H9 (cell line): Measurements from ENCODE around the gene TCIRG1. TPM values are rescaled to one million over a fixed set of nuclear protein-coding genes. Genes with fewer than 3 reads are reported as not detected.

ENCODE experiments used
- DNase-seq: peaks from one replicate; pipeline ENCODE4 v3.0.0-alpha.2; 2017
- H2AFZ ChIP-seq: one replicate; pipeline ENCODE4 v1.6.1; 2013; ENCODE audit warnings: mild to moderate bottlenecking, low read length, control low read depth, moderate library complexity
- H2AK5ac ChIP-seq: 2 replicates; pipeline ENCODE4 v1.6.1; 2013; ENCODE audit warnings: low read length, control low read depth, mixed read lengths; ENCODE audit not compliant: insufficient read length
- H2BK120ac ChIP-seq: one replicate; pipeline ENCODE4 v1.6.1; 2013; ENCODE audit warnings: low read depth, mild to moderate bottlenecking, low read length, control low read depth, inconsistent platforms; ENCODE audit not compliant: poor library complexity, severe bottlenecking
- H2BK12ac ChIP-seq: 2 replicates; pipeline ENCODE4 v1.6.1; 2013; ENCODE audit warnings: low read length, control low read depth, mixed read lengths, low read depth; ENCODE audit not compliant: insufficient read length
- H2BK15ac ChIP-seq: 2 replicates; pipeline ENCODE4 v1.6.1; 2013; ENCODE audit warnings: low read depth, low read length, control low read depth
- H2BK20ac ChIP-seq: one replicate; pipeline ENCODE4 v1.6.1; 2013; ENCODE audit warnings: low read depth, mild to moderate bottlenecking, low read length, control low read depth, inconsistent platforms; ENCODE audit not compliant: poor library complexity, severe bottlenecking
- H2BK5ac ChIP-seq: 2 replicates; pipeline ENCODE4 v1.6.1; 2013; ENCODE audit warnings: low read length, control low read depth, mixed read lengths; ENCODE audit not compliant: insufficient read length
- H3K14ac ChIP-seq: 2 replicates; pipeline ENCODE4 v1.6.1; 2013; ENCODE audit warnings: low read length, control low read depth; ENCODE audit not compliant: insufficient read depth
- H3K18ac ChIP-seq: 2 replicates; pipeline ENCODE4 v1.6.1; 2013; ENCODE audit warnings: low read depth, mild to moderate bottlenecking, mixed read lengths, low read length, control low read depth; ENCODE audit not compliant: insufficient read length
- H3K23ac ChIP-seq: 2 replicates; pipeline ENCODE4 v1.6.1; 2013; ENCODE audit warnings: low read length, control low read depth, mixed read lengths, low read depth; ENCODE audit not compliant: insufficient read length
- H3K23me2 ChIP-seq: 2 replicates; pipeline ENCODE4 v1.6.1; 2013; ENCODE audit warnings: low read depth, mild to moderate bottlenecking, mixed read lengths, low read length, control low read depth; ENCODE audit not compliant: insufficient read length, poor library complexity, severe bottlenecking
- H3K27ac ChIP-seq: 2 replicates; pipeline ENCODE4 v1.5.1; 2013; ENCODE audit warnings: low read length, control low read depth, mixed read lengths, low read depth; ENCODE audit not compliant: insufficient read length
- H3K27me3 ChIP-seq: 2 replicates; pipeline ENCODE4 v1.6.1; 2013; ENCODE audit warnings: low read length, control low read depth, inconsistent platforms; ENCODE audit not compliant: insufficient read depth
- H3K4ac ChIP-seq: 2 replicates; pipeline ENCODE4 v1.6.1; 2013; ENCODE audit warnings: low read depth, mild to moderate bottlenecking, control low read depth, inconsistent platforms, low read length, moderate library complexity
- H3K4me1 ChIP-seq: 2 replicates; pipeline ENCODE4 v1.6.1; 2013; ENCODE audit warnings: low read length, control low read depth, inconsistent platforms; ENCODE audit not compliant: insufficient read depth
- H3K4me2 ChIP-seq: 2 replicates; pipeline ENCODE4 v1.6.1; 2013; ENCODE audit warnings: low read length, control low read depth, mixed read lengths; ENCODE audit not compliant: insufficient read length, insufficient read depth
- H3K56ac ChIP-seq: 2 replicates; pipeline ENCODE4 v1.6.1; 2013; ENCODE audit warnings: low read depth, mild to moderate bottlenecking, mixed read lengths, low read length, control low read depth; ENCODE audit not compliant: insufficient read length
- H3K79me1 ChIP-seq: 2 replicates; pipeline ENCODE4 v1.6.1; 2013; ENCODE audit warnings: low read depth, mild to moderate bottlenecking, moderate library complexity, low read length, control low read depth, inconsistent platforms; ENCODE audit not compliant: insufficient read depth, poor library complexity, severe bottlenecking
- H3K79me2 ChIP-seq: 2 replicates; pipeline ENCODE4 v1.6.1; 2013; ENCODE audit warnings: low read length, control low read depth, inconsistent platforms; ENCODE audit not compliant: insufficient read depth
- H3K9ac ChIP-seq: 2 replicates; pipeline ENCODE4 v1.6.1; 2013; ENCODE audit warnings: low read length, control low read depth, mixed read lengths; ENCODE audit not compliant: insufficient read length; ENCODE audit errors: extremely low read depth
- H3K9me3 ChIP-seq: one replicate; pipeline ENCODE4 v1.6.1; 2013; ENCODE audit warnings: low read depth, low read length, inconsistent platforms; ENCODE audit not compliant: control insufficient read depth
- H3T11ph ChIP-seq: one replicate; pipeline ENCODE4 v1.6.1; 2013; ENCODE audit warnings: mild to moderate bottlenecking, low read length, control low read depth, inconsistent platforms
- H4K20me1 ChIP-seq: one replicate; pipeline ENCODE4 v1.6.1; 2013; ENCODE audit not compliant: control insufficient read depth, insufficient read length, insufficient read depth
- H4K5ac ChIP-seq: 2 replicates; pipeline ENCODE4 v1.6.1; 2013; ENCODE audit warnings: low read depth, mild to moderate bottlenecking, mixed read lengths, low read length, control low read depth; ENCODE audit not compliant: insufficient read length
- H4K8ac ChIP-seq: replicated peaks from 2 replicates; pipeline ENCODE4 v1.6.1; 2013; ENCODE audit warnings: low read length, control low read depth, mixed read lengths, low read depth; ENCODE audit not compliant: insufficient read length
- H4K91ac ChIP-seq: 2 replicates; pipeline ENCODE4 v1.6.1; 2013; ENCODE audit warnings: low read depth, mild to moderate bottlenecking, moderate library complexity, mixed read lengths, low read length, control low read depth; ENCODE audit not compliant: insufficient read length
- H3K27ac Mint-ChIP-seq, 3 experiments: 2 replicates in 2 of 3; 3 replicates in 1 of 3; pipeline ENCODE4 v1.8.0; 2020 to 2021; ENCODE audit warnings: mixed read lengths in 3 of 3, mild to moderate bottlenecking in 1 of 3, moderate library complexity in 1 of 3
- H3K27me3 Mint-ChIP-seq: 2 replicates; pipeline ENCODE4 v1.8.0; 2021; ENCODE audit warnings: low read depth, mild to moderate bottlenecking, moderate library complexity, mixed read lengths
- H3K36me3 Mint-ChIP-seq, 3 experiments: 2 replicates in 2 of 3; 3 replicates in 1 of 3; pipeline ENCODE4 v1.8.0; 2020 to 2021; ENCODE audit warnings: low read depth in 3 of 3, mixed read lengths in 3 of 3; ENCODE audit not compliant: insufficient read depth in 1 of 3
- H3K4me1 Mint-ChIP-seq, 2 experiments: 2 replicates each; pipeline ENCODE4 v1.8.0; 2020; ENCODE audit warnings: mixed read lengths in 2 of 2
- H3K4me3 Mint-ChIP-seq, 2 experiments: 2 replicates in 1 of 2; 3 replicates in 1 of 2; pipeline ENCODE4 v1.8.0; 2020 to 2021; ENCODE audit warnings: mild to moderate bottlenecking in 2 of 2, mixed read lengths in 2 of 2, moderate library complexity in 1 of 2
- H3K9me3 Mint-ChIP-seq, 2 experiments: 2 replicates in 1 of 2; 3 replicates in 1 of 2; pipeline ENCODE4 v1.8.0; 2020; ENCODE audit warnings: mild to moderate bottlenecking in 2 of 2, mixed read lengths in 2 of 2, moderate library complexity in 1 of 2
- total RNA-seq: library from RNA; stranded (reverse); gene quantifications from 2 replicates; pipeline ENCODE4 v1.2.1, GENCODE V29; 2021
- TF ChIP-seq, protein P1 (sequence below): fragments of 200-600 bp; sonication (generic); conservative IDR thresholded peaks from 3 replicates; pipeline ENCODE4 v1.8.0; 2021; ENCODE audit warnings: antibody characterized with exemption, mild to moderate bottlenecking

TCIRG1 gene
- total RNA-seq, 1 experiment from 2014 or later, result 24.4 TPM

DNA sequence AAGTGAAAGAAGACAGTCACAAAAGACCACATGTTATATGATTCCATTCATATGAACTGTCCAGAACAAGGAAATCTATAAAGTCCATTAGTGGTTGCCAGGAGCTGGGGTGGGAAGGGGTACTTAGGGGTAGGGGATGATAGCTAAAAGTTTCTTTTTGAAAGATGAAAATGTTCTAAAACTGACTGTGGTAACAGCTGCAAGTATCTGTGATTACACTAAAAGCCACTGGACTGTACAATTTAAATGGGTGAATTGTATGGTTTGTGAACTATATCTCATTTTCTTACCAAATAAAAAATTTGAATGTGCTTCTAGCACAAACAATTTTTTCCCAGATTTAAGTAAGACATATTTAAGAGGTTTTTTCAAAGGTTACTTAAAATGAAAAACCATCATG lies 60.2 kb downstream of the TCIRG1 start:
- TF ChIP-seq, protein P1, sequence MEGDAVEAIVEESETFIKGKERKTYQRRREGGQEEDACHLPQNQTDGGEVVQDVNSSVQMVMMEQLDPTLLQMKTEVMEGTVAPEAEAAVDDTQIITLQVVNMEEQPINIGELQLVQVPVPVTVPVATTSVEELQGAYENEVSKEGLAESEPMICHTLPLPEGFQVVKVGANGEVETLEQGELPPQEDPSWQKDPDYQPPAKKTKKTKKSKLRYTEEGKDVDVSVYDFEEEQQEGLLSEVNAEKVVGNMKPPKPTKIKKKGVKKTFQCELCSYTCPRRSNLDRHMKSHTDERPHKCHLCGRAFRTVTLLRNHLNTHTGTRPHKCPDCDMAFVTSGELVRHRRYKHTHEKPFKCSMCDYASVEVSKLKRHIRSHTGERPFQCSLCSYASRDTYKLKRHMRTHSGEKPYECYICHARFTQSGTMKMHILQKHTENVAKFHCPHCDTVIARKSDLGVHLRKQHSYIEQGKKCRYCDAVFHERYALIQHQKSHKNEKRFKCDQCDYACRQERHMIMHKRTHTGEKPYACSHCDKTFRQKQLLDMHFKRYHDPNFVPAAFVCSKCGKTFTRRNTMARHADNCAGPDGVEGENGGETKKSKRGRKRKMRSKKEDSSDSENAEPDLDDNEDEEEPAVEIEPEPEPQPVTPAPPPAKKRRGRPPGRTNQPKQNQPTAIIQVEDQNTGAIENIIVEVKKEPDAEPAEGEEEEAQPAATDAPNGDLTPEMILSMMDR, result no peak
- H3T11ph ChIP-seq, result no peak overlapping the region
- H4K91ac ChIP-seq, result no peak overlapping the region
- no peak overlapping the region for H2AK5ac ChIP-seq
- H3K18ac ChIP-seq, result no peak overlapping the region
- no peak overlapping the region for H3K27ac ChIP-seq
- H3K9ac ChIP-seq, result no peak overlapping the region
- H2BK15ac ChIP-seq, result no peak overlapping the region
- H3K4me2 ChIP-seq, result no peak overlapping the region
- H4K5ac ChIP-seq, result no peak overlapping the region
- H3K23me2 ChIP-seq, result no peaks in the 10 kb centered on the region
- no peak overlapping the region for H2BK12ac ChIP-seq
- H3K9me3 ChIP-seq, result no peaks in the 10 kb centered on the region
- no peak overlapping the region for H2AFZ ChIP-seq
- H3K14ac ChIP-seq, result no peak overlapping the region
- no peak overlapping the region for H3K4ac ChIP-seq
- no peak overlapping the region for H3K56ac ChIP-seq
- no peak overlapping the region for H2BK120ac ChIP-seq
- no peak overlapping the region for H2BK5ac ChIP-seq
- Mint-ChIP-seq H3K27me3 (no peaks in the 10 kb centered on the region), H3K9me3 (peaks cover 0 to 2% of the 10 kb centered on the region in 2 experiments; a peak in 1 of 5 replicates), H3K27ac (peak overlapping the region in 2 of 3 experiments; percentile 68 to 90; a peak in 2 of 7 replicates), H3K36me3 (peaks cover 13 to 27% (median 26%) of the 10 kb centered on the region in 3 experiments), H3K4me3 (no peak overlapping the region), H3K4me1 (peaks cover 10 to 14% of the 10 kb centered on the region in 2 experiments)
- peaks cover 20% of the 10 kb centered on the region; the same call in 1 of the 2 replicates for H3K79me2 ChIP-seq
- no peaks in the 10 kb centered on the region for H4K20me1 ChIP-seq
- H3K23ac ChIP-seq, result no peak overlapping the region
- H3K27me3 ChIP-seq, result no peaks in the 10 kb centered on the region
- no peaks in the 10 kb centered on the region for H3K4me1 ChIP-seq
- peaks cover 4% of the 10 kb centered on the region for H3K79me1 ChIP-seq
- no peak overlapping the region for H2BK20ac ChIP-seq
- H4K8ac ChIP-seq, result no peak overlapping the region
- no peak for DNase-seq
